HG02759 (cell line): Measurements from ENCODE around the gene FAM168B.

Experiments used
- ATAC-seq: cut with Tn5 transposase; IDR thresholded peaks from one replicate; pipeline ENCODE4 v1.9.1; 2021; ENCODE audit warnings: mild to moderate bottlenecking, moderate library complexity; ENCODE audit not compliant: unreplicated experiment

The FAM168B gene

GRCh38 chr2:131027566-131028528, 65.4 kb downstream of the FAM168B start:
- no peak for ATAC-seq

- no peak for ATAC-seq
Observed at GRCh38 chr2:131026919-131027318, 66.3 kb downstream of the FAM168B start.

GRCh38 chr2:131023758-131024157, 69.5 kb downstream of the FAM168B start:
- no peak for ATAC-seq

GRCh38 chr2:131022731-131023130, 70.5 kb downstream of the FAM168B start:
- no peak for ATAC-seq

- no peak for ATAC-seq
Observed at GRCh38 chr2:131016826-131017741, 76.2 kb downstream of the FAM168B start.

- ATAC-seq, result no peak
Observed at GRCh38 chr2:131015764-131016163, 77.5 kb downstream of the FAM168B start.

GRCh38 chr2:131014141-131014540, 79.1 kb downstream of the FAM168B start:
- ATAC-seq, result no peak

- ATAC-seq, result no peak
Observed at GRCh38 chr2:131011486-131011885, 81.8 kb downstream of the FAM168B start.

GRCh38 chr2:131010566-131010965, 82.7 kb downstream of the FAM168B start:
- no peak for ATAC-seq

- no peak for ATAC-seq
Observed at GRCh38 chr2:131009713-131010475, 83.4 kb downstream of the FAM168B start.

- no peak for ATAC-seq
Observed at GRCh38 chr2:131008967-131009366, 84.3 kb downstream of the FAM168B start.

- ATAC-seq, result no peak
Observed at GRCh38 chr2:131006561-131006960, 86.7 kb downstream of the FAM168B start.

GRCh38 chr2:131005216-131005935, 87.9 kb downstream of the FAM168B start:
- no peak for ATAC-seq

GRCh38 chr2:131004446-131005209, 88.6 kb downstream of the FAM168B start:
- ATAC-seq, result no peak

GRCh38 chr2:130998561-130998960, 94.7 kb downstream of the FAM168B start:
- no peak for ATAC-seq
